HG03565 (cell line): Measurements from ENCODE around the gene MMP3.
A peak's percentile ranks its signal among the peaks of the same experiment; 100 is the strongest.
"Not testable (repeated sequence)": the region's sequence is repeated elsewhere in the genome, so short reads cannot be mapped to it uniquely, and the experiment has no call there.

Source experiments
- ATAC-seq: cut with Tn5 transposase; IDR thresholded peaks from one replicate; pipeline ENCODE4 v1.9.1; 2021; ENCODE audit warnings: mild to moderate bottlenecking, moderate library complexity; ENCODE audit not compliant: unreplicated experiment

The MMP3 gene

GRCh38 chr11:102843489-102843888 is at the start of gene MMP3:
Gene MMP3 (minus strand): TSS chr11:102843609. CDS start chr11:102843546, 63 bp downstream.
- ATAC-seq: no peak

GRCh38 chr11:102891736-102892135 is 48.3 kb upstream of the MMP3 start:
- no peak for ATAC-seq

- no peak for ATAC-seq
These were observed 43.6 kb upstream of the MMP3 start for GRCh38 chr11:102886999-102887398.

GRCh38 chr11:102883141-102883540 is 39.7 kb upstream of the MMP3 start:
- ATAC-seq: no peak

- ATAC-seq: peak; percentile 91
These were observed 39.1 kb upstream of the MMP3 start for GRCh38 chr11:102882389-102883024.

- no peak for ATAC-seq
These were observed 36.4 kb upstream of the MMP3 start for GRCh38 chr11:102879801-102880200.

- no peak for ATAC-seq
These were observed 35.2 kb upstream of the MMP3 start for GRCh38 chr11:102878595-102878994.

- ATAC-seq: no peak
These were observed 31.4 kb upstream of the MMP3 start, which contains the start of gene MMP12 for GRCh38 chr11:102874852-102875251. Gene MMP12 (minus strand): TSS chr11:102874982. CDS start chr11:102874937, 45 bp downstream.

GRCh38 chr11:102869354-102869964 is 26.1 kb upstream of the MMP3 start:
- not testable (repeated sequence) for ATAC-seq

GRCh38 chr11:102868339-102868738 is 24.9 kb upstream of the MMP3 start:
- no peak for ATAC-seq

GRCh38 chr11:102864724-102865123 is 21.3 kb upstream of the MMP3 start:
- ATAC-seq: no peak

GRCh38 chr11:102853956-102854355 is 10.5 kb upstream of the MMP3 start:
- ATAC-seq: no peak

GRCh38 chr11:102853055-102853454 is 9.6 kb upstream of the MMP3 start:
- ATAC-seq: no peak

- no peak for ATAC-seq
These were observed 7.8 kb upstream of the MMP3 start for GRCh38 chr11:102850973-102851745.

GRCh38 chr11:102849311-102849710 is 5.9 kb upstream of the MMP3 start:
- ATAC-seq: no peak

- ATAC-seq: no peak
These were observed 2.9 kb upstream of the MMP3 start for GRCh38 chr11:102846292-102846691.

- no peak for ATAC-seq
These were observed 479 bp downstream of the MMP3 start for GRCh38 chr11:102842930-102843329.

GRCh38 chr11:102840018-102840417 is 3.4 kb downstream of the MMP3 start:
- ATAC-seq: no peak

- no peak for ATAC-seq
These were observed 5.8 kb downstream of the MMP3 start for GRCh38 chr11:102837646-102838045.

- ATAC-seq: no peak
These were observed 6.3 kb downstream of the MMP3 start for GRCh38 chr11:102837156-102837555.

- ATAC-seq: no peak
These were observed 7.0 kb downstream of the MMP3 start for GRCh38 chr11:102836290-102836875.
